Mononuclear cell (primary cell): ENCODE data around the gene ALPL. TPM values are rescaled to one million over a fixed set of nuclear protein-coding genes. Genes with fewer than 3 reads are reported as not detected.

Source experiments
- H3K27me3 ChIP-seq: 2 replicates; pipeline ENCODE4 v1.6.0; 2011; ENCODE audit warnings: low read length, control low read depth; ENCODE audit not compliant: insufficient read depth
- H3K4me1 ChIP-seq: 2 replicates; pipeline ENCODE4 v1.5.1; 2011; ENCODE audit warnings: mild to moderate bottlenecking, low read length, control low read depth; ENCODE audit not compliant: insufficient read depth
- H3K4me3 ChIP-seq: 2 replicates; pipeline ENCODE4 v1.5.1; 2011; ENCODE audit warnings: mild to moderate bottlenecking, low read length, moderate library complexity
- H3K9me3 ChIP-seq: 2 replicates; pipeline ENCODE4 v1.5.1; 2011; ENCODE audit warnings: low read depth, mild to moderate bottlenecking, control low read depth, low read length
- total RNA-seq: library from RNA; depleted of rRNA; stranded (reverse); fragments of >200 nt; gene quantifications from one replicate; pipeline ENCODE4 v1.2.3, GENCODE V29; 2012

Gene ALPL
- total RNA-seq, 1 donor = 0.21 TPM

GRCh38 chr1:21496886-21497285 is 12.3 kb upstream of the ALPL start:
- H3K4me3 ChIP-seq = no peak overlapping the region
- H3K27me3 ChIP-seq = no peaks in the 10 kb centered on the region
- no peaks in the 10 kb centered on the region for H3K4me1 ChIP-seq
- H3K9me3 ChIP-seq = no peaks in the 10 kb centered on the region

GRCh38 chr1:21497466-21498061 is 11.7 kb upstream of the ALPL start:
- Histone ChIP-seq H3K27me3 (no peaks in the 10 kb centered on the region), H3K4me1 (no peaks in the 10 kb centered on the region), H3K9me3 (no peaks in the 10 kb centered on the region), H3K4me3 (no peak overlapping the region)

- Histone ChIP-seq H3K9me3 (no peaks in the 10 kb centered on the region), H3K4me3 (no peak overlapping the region), H3K4me1 (no peaks in the 10 kb centered on the region), H3K27me3 (no peaks in the 10 kb centered on the region)
These were observed 9.8 kb upstream of the ALPL start for GRCh38 chr1:21499283-21499950.

DNA sequence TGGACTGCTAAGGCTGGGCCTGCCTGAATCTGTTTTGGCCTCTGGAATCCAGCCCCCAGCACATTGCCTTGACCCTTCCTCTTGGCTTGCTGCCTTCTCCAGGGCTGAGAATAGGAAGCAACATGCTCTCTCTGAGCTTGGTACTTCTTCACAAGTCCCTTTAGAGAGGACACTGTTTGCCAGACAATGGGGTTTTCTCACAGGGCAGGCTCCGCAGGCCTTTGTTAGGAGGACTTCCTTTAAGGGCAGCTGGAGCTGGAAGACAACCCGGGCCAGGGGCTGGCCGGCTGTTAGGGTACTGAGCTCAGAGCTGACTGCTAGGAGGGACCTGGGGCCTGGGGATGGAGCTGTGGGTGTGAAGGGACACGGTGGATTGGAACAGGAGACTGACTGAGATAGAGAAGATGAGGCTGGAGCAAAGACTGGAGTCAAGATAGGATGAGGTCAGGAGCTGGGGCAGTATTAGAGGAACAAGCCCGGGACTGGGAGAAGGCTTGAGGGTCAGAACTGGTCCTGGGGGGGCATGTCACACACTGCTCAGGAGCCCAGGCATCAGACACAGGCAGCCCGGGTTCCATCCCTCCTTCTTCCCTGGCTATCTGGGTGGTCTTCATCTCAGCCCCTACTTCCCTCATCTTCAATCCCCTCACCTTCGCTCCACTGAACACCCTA is 5.4 kb upstream of the ALPL start:
- no peaks in the 10 kb centered on the region for H3K9me3 ChIP-seq
- peaks cover 4% of the 10 kb centered on the region for H3K4me1 ChIP-seq
- no peak overlapping the region for H3K4me3 ChIP-seq
- H3K27me3 ChIP-seq = peaks cover 20% of the 10 kb centered on the region

- Histone ChIP-seq H3K27me3 (peaks cover 36% of the 10 kb centered on the region), H3K4me3 (no peak overlapping the region), H3K4me1 (peaks cover 5% of the 10 kb centered on the region), H3K9me3 (no peaks in the 10 kb centered on the region)
These were observed 2.4 kb upstream of the ALPL start for GRCh38 chr1:21506804-21507203.

DNA sequence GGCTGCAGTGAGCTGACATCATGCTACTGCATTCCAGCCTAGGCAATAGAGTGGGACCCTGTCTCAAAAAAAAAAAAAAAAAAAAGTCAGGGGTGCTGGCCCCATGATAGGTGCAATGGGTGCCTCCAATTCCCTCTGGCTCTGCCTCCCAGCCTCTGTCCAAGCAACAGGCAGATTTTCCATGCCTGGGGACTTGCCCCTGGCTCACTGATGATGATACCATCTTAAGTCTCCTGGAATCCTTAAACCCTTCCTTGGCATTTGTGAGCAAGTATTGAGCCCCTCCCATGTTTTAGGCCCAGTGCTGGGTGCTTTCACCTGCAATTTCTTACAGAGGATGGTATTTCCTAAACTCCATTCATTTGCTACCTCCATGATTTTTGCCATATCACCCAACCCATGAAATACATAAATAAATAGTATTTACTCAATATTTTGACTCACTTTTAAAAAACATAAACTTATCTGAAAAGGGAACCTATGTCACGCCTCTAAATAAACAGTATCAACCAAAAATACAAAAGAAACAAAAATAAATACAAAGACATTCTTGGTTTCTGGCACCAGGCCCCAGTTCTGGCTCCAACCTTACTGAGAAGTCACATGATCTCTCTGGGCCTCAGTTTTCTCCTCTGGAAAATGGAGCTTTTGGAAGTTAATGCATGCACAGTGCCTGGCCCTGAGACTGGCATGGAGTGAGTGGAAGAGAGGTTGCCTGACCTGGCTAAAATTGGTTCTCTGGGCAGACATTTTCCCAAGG is 1.5 kb upstream of the ALPL start:
- H3K9me3 ChIP-seq = no peaks in the 10 kb centered on the region
- no peak overlapping the region for H3K4me3 ChIP-seq
- peaks cover 36% of the 10 kb centered on the region for H3K27me3 ChIP-seq
- H3K4me1 ChIP-seq = peaks cover 5% of the 10 kb centered on the region

GRCh38 chr1:21508580-21509350 is 458 bp upstream of the ALPL start:
- H3K4me3 ChIP-seq = no peak overlapping the region
- peaks cover 5% of the 10 kb centered on the region for H3K4me1 ChIP-seq
- H3K9me3 ChIP-seq = no peaks in the 10 kb centered on the region
- peaks cover 36% of the 10 kb centered on the region for H3K27me3 ChIP-seq

GRCh38 chr1:21510113-21510493 is 880 bp downstream of the ALPL start:
- Histone ChIP-seq H3K4me3 (peak overlapping the region; percentile 33), H3K4me1 (peaks cover 5% of the 10 kb centered on the region), H3K27me3 (peaks cover 36% of the 10 kb centered on the region), H3K9me3 (no peaks in the 10 kb centered on the region)

- no peaks in the 10 kb centered on the region for H3K9me3 ChIP-seq
- H3K4me3 ChIP-seq = no peak overlapping the region
- H3K4me1 ChIP-seq = peaks cover 5% of the 10 kb centered on the region
- H3K27me3 ChIP-seq = peaks cover 36% of the 10 kb centered on the region
These were observed 1.8 kb downstream of the ALPL start for GRCh38 chr1:21510885-21511578.

- Histone ChIP-seq H3K4me3 (no peak overlapping the region), H3K9me3 (no peaks in the 10 kb centered on the region), H3K27me3 (peaks cover 33% of the 10 kb centered on the region), H3K4me1 (peaks cover 5% of the 10 kb centered on the region)
These were observed 2.6 kb downstream of the ALPL start for GRCh38 chr1:21511579-21512522.

DNA sequence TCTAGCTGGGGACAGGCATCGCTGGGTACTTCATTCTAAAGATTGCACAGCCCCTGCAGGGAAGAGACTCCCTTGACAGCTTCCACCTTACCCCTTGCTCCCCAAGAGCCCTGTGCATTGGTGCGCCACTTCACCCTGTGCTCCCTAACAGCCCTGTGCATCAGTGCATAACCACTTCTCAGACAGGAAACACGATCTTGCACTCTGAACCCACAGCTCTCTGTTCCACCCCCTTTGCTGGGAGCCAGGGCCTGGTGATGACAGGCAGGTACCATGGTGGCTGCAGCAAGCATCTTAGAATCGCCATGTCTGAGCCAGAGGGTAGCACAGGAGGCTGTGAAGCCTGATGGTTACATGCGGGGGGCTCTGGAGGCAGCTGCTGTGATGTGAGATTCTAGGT is 5.0 kb downstream of the ALPL start:
- H3K4me1 ChIP-seq = no peaks in the 10 kb centered on the region
- H3K27me3 ChIP-seq = peaks cover 15% of the 10 kb centered on the region
- H3K9me3 ChIP-seq = no peaks in the 10 kb centered on the region
- H3K4me3 ChIP-seq = no peak overlapping the region

DNA sequence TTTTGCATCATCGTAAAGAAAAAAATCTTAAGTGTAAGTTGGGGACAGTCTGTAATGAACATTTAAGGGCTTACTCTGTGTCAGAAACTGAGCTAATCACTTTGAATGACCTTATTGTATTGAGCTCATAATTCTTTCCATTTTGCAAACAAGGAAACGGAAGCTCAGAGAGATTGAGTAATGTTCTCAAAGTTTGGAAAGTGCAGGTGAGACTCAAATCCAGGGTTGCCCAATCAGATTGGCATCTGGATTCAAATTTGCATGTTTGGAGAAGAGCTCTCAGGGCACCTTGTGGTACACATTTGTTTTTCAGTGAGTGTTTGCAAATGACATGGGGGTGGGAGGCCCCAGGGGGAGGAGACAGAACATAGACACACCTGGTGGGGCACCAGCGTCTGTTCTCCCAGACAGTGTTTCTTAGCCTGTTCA is 8.0 kb downstream of the ALPL start:
- no peaks in the 10 kb centered on the region for H3K4me1 ChIP-seq
- H3K27me3 ChIP-seq = no peaks in the 10 kb centered on the region
- H3K9me3 ChIP-seq = no peaks in the 10 kb centered on the region
- H3K4me3 ChIP-seq = no peak overlapping the region

- Histone ChIP-seq H3K27me3 (no peaks in the 10 kb centered on the region), H3K4me3 (no peak overlapping the region), H3K9me3 (no peaks in the 10 kb centered on the region), H3K4me1 (no peaks in the 10 kb centered on the region)
These were observed 8.6 kb downstream of the ALPL start for GRCh38 chr1:21517660-21518480.
